D721Med (cell line): ENCODE measurements around the gene MBD3L3.
A peak's percentile ranks its signal among the peaks of the same experiment; 100 is the strongest.
"Not testable (repeated sequence)": the region's sequence is repeated elsewhere in the genome, so short reads cannot be mapped to it uniquely, and the experiment has no call there.

Experiments used
- DNase-seq: peaks from one replicate; pipeline ENCODE4 v3.0.0; 2011; ENCODE audit warnings: low spot score; ENCODE audit not compliant: insufficient read length
- FAIRE-seq: peaks from 2 replicates; lab custom pipeline; 2011; peaks lifted over from hg19 to GRCh38; lab: Jason Lieb, UNC
- CTCF ChIP-seq: IDR thresholded peaks from 2 replicates; pipeline ENCODE4 v1.5.1; 2012; ENCODE audit warnings: mild to moderate bottlenecking, control low read depth; ENCODE audit not compliant: insufficient read depth; ENCODE audit errors: missing control alignments

MBD3L3 gene

DNA sequence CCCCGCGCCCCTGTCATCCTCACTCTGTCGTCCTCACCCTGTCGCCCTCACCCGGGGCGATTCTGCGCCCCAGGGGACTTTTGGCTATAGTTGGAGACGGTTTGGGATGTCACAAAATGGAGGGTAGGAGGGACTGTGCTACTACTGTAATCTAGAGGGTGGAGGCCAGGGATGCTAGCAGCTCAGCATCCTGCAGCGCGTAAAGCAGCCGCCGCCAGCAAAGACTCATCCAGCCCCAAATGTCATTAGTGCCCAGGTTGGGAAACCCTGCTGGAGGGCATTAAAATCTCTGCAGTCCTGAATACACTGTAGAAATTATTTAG is 11.4 kb upstream of the MBD3L3 start:
- TF ChIP-seq CTCF: no peak
- FAIRE-seq (no peak), DNase-seq (no peak)

GRCh38 chr19:7069042-7069903 is 10.8 kb upstream of the MBD3L3 start, which contains the start of gene ZNF557:
TSS of gene ZNF557 (plus strand) at chr19:7069703. CDS start at chr19:7075075, 5,372 bp downstream.
- DNase-seq: peak; percentile 70
- no peak for FAIRE-seq
- no peak for TF ChIP-seq CTCF

DNA sequence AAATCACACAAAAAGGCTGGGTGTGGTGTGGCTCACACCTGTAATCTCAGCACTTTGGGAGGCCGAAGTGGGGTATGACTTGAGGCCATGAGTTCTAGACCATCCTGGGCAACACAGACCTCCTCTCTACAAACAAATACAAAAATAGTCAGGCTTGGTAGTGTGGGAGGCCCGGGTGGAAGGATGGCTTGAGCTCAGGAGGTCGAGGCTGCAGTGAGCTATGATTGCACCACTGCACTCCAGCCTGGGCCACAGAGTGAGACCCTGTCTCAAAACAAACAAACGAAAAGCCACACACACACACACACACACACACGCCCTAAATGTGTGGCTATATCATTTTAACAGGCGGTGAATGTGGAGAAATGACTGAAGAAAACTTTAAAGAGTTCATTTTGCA is 10.1 kb upstream of the MBD3L3 start:
- TF ChIP-seq CTCF: no peak
- FAIRE-seq (no peak), DNase-seq (no peak)

DNA sequence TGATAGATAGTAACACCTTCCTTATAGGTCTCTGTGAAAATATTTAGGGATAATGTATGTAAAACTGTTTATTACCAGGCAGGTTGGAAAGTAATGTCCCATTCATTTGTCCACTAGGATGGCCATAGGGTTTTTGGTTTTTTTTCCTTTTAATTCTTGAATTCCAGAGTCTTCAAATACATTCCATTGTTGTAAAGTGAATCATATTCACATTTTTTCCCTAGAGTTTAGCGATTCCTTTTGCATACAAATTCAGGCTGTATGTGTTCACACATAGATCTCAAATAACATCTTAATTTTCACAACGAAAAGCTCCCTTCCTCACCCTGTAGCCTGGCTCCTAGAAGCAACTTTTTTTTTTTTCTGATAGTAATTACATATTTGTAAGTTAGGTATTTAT is 9.2 kb upstream of the MBD3L3 start:
- no peak for TF ChIP-seq CTCF
- DNase-seq (no peak), FAIRE-seq (no peak)

- not testable (repeated sequence) for DNase-seq, FAIRE-seq
Observed at GRCh38 chr19:7067122-7067521, 8.6 kb upstream of the MBD3L3 start.

- no peak for DNase-seq
- FAIRE-seq: no peak
- TF ChIP-seq CTCF: no peak
Observed at GRCh38 chr19:7063764-7064418, 5.4 kb upstream of the MBD3L3 start.

- no peak for FAIRE-seq
- no peak for DNase-seq
- TF ChIP-seq CTCF: no peak
Observed at GRCh38 chr19:7063339-7063738, 4.9 kb upstream of the MBD3L3 start.

DNA sequence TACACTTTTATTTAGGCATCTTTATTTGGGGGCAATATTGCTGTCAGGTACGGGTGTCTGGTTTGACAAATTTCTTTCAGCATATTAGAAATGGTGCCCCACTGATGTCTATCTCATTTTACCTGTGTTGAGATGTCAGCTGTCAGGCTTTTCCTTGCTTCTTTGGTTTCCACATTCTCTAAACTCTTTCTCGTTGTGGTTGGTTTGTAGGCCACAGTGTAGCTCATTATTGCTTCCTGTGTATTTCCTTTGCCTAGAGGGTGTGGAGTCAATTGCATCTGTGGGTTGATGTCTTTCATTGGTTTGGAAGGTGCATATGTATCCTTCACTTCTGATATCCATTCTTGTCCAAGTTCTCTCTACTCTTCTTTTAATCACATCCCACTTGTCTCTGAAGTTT is 1.5 kb upstream of the MBD3L3 start:
- FAIRE-seq, DNase-seq: not testable (repeated sequence)

DNA sequence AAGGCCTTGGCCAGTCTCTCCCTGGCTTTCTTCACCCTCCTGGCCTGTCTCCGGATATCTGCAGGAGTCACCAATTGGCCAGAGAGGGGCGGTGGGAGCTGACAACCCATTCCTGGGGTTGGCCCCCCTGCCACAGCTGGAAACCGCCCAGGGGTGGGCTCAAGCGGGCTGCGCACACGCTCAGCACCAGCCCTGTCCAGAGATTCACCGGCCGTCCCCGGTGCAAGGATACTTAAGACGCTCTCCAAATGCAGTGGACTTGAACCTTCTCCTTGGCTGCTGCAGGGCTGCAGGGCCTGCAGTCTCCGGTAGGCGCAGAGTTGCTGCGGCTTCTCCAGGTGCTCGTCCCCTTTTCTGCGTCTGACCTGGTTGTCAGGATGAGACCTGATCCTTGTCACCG is 2.1 kb downstream of the MBD3L3 start:
- not testable (repeated sequence) for DNase-seq, FAIRE-seq

- not testable (repeated sequence) for FAIRE-seq, DNase-seq
Observed at GRCh38 chr19:7055679-7056078, 2.8 kb downstream of the MBD3L3 start.

- not testable (repeated sequence) for FAIRE-seq, DNase-seq
Observed at GRCh38 chr19:7054635-7055368, 3.7 kb downstream of the MBD3L3 start.
